HG03139 (cell line): ENCODE data around the gene RRM1.

Source experiments
- ATAC-seq: cut with Tn5 transposase; IDR thresholded peaks from one replicate; pipeline ENCODE4 v1.9.1; 2021; ENCODE audit not compliant: unreplicated experiment

RRM1 gene

DNA sequence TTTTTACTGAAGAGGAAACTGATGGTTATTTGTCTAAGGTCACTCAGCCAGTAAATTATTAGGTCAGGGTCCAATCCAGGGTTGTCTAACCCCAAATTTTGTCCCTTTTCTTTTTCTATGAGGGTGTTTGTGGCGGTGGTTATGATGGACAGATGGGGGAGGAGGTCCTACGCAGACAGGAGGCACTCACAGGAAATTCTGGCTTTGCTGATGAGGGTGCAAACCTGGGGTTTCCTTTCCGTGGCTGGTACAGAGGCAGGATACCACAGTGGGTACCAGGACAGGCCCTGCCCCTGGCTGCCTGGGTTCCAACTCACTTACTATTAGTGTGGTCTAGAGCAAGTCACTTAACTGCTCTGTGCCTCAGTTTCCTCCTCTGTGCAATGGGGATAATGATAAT lies 91.0 kb downstream of the RRM1 start:
- ATAC-seq: no peak

DNA sequence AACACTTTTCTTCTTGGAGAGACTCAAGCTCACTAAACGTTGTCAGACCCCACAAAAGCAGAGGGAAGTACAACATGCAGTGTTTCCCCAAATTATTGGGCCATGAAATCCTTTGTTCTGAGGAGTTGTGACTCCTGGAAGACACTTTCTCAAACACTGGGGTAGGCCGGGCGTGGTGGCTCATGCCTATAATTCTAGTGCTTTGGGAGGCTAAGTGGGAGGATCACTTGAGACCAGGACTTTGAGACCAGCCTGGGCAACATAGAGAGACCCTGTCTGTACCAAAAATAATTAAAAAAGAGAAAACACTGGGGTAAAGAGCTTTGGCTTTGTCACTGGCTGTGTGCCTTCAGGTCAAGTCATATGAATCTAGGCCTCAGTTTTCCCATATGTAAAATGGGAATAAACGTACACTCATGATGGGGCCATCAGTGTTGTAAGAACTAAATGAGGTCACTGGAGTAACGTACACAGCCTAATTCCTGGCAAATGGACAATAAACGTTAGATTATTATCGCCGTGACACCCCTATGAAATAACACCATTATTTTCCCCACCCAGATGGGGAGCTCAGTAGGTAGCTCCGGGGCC lies 92.0 kb downstream of the RRM1 start:
- ATAC-seq: no peak

- ATAC-seq: peak; percentile 92
These were observed 92.7 kb downstream of the RRM1 start for GRCh38 chr11:4187055-4187988.
